ENCODE measurements around the gene SLC35D1. TPM values are rescaled to one million over a fixed set of nuclear protein-coding genes. Genes with fewer than 3 reads are reported as not detected.
A peak's percentile ranks its signal among the peaks of the same experiment; 100 is the strongest.

The SLC35D1 gene
- total RNA-seq, 2 experiments from 2014 or later = 11.2 to 11.4 TPM

DNA sequence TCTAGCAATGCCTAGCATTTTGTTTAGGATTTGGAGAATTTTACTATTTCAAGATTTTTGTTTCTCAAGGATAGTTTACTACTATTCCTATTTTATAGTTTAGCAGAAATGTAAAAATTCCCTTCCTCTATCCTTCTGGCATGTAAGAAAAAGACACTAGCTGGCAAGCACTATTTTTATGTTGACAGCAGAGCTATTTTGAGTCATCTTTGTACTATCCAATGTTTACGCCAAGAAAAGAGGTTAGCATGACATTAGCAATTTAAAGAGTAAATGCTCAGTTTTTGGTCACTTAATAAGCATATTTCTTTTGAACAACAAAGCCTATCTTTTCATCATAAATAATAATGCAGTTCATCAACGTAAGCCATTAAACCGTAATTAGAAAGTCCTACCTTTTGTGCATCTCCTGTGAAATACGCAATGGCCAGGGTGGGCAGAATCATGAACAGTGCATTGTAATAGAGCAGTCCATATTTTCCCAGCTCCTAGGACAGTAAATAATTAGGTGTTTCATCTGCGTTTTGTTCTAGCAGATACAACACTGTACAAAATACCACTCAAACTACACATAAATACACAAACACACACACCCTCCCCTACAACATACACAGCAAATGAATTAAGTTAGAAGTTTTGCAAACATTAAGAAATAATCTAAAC lies 12.0 kb downstream of the SLC35D1 start:
- Mint-ChIP-seq H3K27ac (no peak overlapping the region), H3K36me3 (ENCODE audit: low read depth) (peaks cover 77% of the 10 kb centered on the region), H3K4me3 (no peak overlapping the region), H3K4me1 (ENCODE audit: low read depth) (peaks cover 4% of the 10 kb centered on the region), H3K9me3 (ENCODE audit: insufficient read depth) (no peaks in the 10 kb centered on the region), H3K27me3 (ENCODE audit: low read depth) (no peaks in the 10 kb centered on the region)
- ATAC-seq = no peak
- ChIA-PET POLR2A (no interaction called here), CTCF (interaction anchor here (1.0 kb wide), 1 partner anchor 87 kb away, joined by 3 read pairs; no protein-coding TSS in a partner anchor)
- DNase-seq = no peak

DNA sequence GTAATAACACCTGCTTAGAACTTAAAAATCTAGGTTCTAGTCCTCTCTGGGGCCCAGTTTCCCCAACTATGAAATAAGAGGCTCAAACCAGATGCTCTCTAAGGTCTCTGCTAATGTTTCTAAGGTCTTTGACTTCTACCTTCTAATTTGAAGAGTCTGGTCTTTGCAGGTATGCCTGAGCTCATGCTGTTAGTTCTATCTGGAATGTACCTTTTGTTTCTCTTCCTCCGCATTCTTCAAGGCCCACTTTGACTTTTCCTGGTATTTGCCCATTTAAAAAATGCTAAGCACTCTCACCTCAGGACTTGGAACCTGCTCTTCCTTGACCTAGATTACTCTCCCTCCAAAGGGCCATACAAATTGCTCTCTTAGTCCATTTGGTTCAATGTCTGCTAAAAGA lies 13.5 kb downstream of the SLC35D1 start:
- Mint-ChIP-seq H3K36me3 (ENCODE audit: low read depth) (peaks cover 83% of the 10 kb centered on the region), H3K9me3 (ENCODE audit: insufficient read depth) (peaks cover 7% of the 10 kb centered on the region), H3K27me3 (ENCODE audit: low read depth) (no peaks in the 10 kb centered on the region), H3K27ac (no peak overlapping the region), H3K4me3 (no peak overlapping the region), H3K4me1 (ENCODE audit: low read depth) (peaks cover 11% of the 10 kb centered on the region)
- DNase-seq = no peak
- ChIA-PET POLR2A (no interaction called here), CTCF (no interaction called here)
- no peak for ATAC-seq

DNA sequence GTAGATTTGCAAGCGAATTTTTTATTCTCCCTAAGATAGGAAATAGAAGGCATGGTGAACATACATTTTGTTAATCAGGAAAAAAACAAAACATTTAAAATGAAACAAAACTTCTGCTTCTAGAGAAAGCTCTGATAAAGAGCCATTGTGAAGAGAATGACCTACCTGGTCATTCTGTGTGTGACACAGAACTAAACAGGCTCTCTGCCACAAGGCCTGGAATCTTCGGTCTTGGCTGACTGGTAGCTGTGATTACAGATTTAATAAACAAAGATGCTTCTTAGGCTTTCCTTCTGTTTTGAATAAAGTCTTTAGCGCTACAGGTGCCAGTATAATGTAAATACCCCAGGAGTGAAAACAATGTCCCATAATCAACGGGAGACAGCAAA lies 22.1 kb downstream of the SLC35D1 start:
- Mint-ChIP-seq H3K27ac (no peak overlapping the region), H3K36me3 (ENCODE audit: low read depth) (peaks cover 50% of the 10 kb centered on the region), H3K27me3 (ENCODE audit: low read depth) (no peaks in the 10 kb centered on the region), H3K4me3 (no peak overlapping the region), H3K4me1 (ENCODE audit: low read depth) (peaks cover 5% of the 10 kb centered on the region), H3K9me3 (ENCODE audit: insufficient read depth) (peaks cover 6% of the 10 kb centered on the region)
- DNase-seq (no peak), ATAC-seq (no peak)
- POLR2A ChIA-PET = interaction anchor here (0.6 to 1.6 kb wide), 2 partner anchors 21 to 652 kb away, joined by 3 to 5 read pairs; partner anchors contain the start of gene SLC35D1
- CTCF ChIA-PET = no interaction called here

DNA sequence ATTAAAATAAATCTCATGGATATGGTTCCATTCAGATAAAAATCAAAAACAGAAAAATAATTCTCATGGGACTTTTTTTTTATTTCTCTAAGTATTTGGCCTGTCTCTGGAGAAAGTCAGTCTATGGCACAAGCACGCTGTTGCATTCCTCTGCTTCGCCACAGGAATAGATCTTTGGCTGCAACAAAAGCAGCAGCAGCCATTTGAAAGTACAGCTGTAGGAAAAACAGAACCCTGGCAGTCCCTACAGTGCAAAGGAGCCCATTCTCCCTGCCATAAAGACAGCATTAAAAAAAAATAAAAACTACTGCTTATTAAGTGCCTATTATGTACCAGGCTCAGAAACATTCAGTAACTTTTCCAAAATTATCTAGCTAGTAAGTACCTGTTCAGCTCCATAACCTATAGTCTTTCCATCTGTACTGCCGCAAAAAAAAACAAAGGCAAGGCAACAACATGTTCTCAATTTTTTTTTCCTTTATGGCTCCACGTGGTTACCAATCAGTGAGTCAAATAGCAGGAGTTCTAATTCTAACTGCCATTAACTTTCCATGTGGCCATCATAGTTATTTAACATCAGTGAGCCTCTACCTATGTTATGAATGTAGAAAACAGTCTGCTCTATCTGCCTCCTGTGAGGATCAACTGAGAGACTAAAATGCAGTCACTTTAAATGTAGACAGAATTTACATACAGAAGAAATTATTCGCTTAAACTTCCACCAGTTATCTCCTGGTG lies 22.7 kb downstream of the SLC35D1 start:
- Mint-ChIP-seq H3K36me3 (ENCODE audit: low read depth) (peaks cover 47% of the 10 kb centered on the region), H3K27ac (no peak overlapping the region), H3K9me3 (ENCODE audit: insufficient read depth) (peaks cover under 1% of the 10 kb centered on the region), H3K27me3 (ENCODE audit: low read depth) (no peaks in the 10 kb centered on the region), H3K4me1 (ENCODE audit: low read depth) (no peaks in the 10 kb centered on the region), H3K4me3 (no peak overlapping the region)
- ChIA-PET POLR2A (interaction anchor here (0.6 to 1.6 kb wide), 2 partner anchors 22 to 653 kb away, joined by 3 to 5 read pairs; partner anchors contain the start of gene SLC35D1), CTCF (no interaction called here)
- ATAC-seq = no peak
- no peak for DNase-seq

DNA sequence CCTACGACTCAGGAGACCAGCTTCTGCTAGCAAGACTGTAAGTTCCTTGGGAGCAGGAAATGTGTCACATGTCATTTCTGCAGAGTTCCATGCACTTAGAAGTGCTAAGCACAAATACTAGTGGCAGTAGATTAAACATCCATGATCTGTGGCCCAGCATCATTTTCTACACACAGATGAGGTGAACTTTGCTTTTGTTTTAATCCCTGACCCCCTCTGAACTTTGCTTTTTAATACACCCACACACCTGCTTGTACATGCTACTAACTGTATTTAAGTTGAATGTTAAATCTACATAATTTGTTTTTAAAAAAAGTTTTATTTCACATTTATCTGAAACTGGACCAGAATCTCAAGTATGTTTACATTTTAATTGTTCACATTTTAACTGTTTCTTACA lies 24.5 kb downstream of the SLC35D1 start:
- Mint-ChIP-seq H3K4me1 (ENCODE audit: low read depth) (no peaks in the 10 kb centered on the region), H3K36me3 (ENCODE audit: low read depth) (peaks cover 38% of the 10 kb centered on the region), H3K27ac (no peak overlapping the region), H3K9me3 (ENCODE audit: insufficient read depth) (no peaks in the 10 kb centered on the region), H3K4me3 (no peak overlapping the region), H3K27me3 (ENCODE audit: low read depth) (no peaks in the 10 kb centered on the region)
- ATAC-seq = no peak
- ChIA-PET CTCF (interaction anchor here (0.7 to 1.5 kb wide), 2 partner anchors 9 to 25 kb away, joined by 3 to 6 read pairs; no protein-coding TSS in a partner anchor), POLR2A (no interaction called here)
- no peak for DNase-seq

DNA sequence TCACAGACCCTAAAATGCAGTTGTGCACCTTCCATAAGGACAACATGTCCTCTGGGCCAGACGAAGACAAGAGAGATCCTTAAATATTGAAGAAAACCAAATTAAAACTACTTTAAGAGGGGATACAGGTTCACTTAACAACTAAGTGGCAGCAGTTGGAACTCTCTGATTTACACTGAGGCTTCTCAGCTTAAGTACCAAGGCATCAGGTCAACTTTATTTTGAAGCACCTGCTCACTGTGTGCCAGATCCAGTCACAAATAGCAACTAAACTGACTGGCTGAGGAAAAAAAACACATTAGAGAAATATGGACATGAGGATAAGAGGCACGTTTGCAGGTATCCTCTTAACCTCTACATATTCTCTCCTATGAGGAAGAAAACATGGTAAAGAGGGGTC lies 33.2 kb downstream of the SLC35D1 start:
- ChIA-PET POLR2A (no interaction called here), CTCF (interaction anchor here (2.0 kb wide), 1 partner anchor 25 kb away, joined by 9 read pairs; no protein-coding TSS in a partner anchor)
- Mint-ChIP-seq H3K4me1 (ENCODE audit: low read depth) (no peaks in the 10 kb centered on the region), H3K27ac (no peak overlapping the region), H3K27me3 (ENCODE audit: low read depth) (no peaks in the 10 kb centered on the region), H3K9me3 (ENCODE audit: insufficient read depth) (no peaks in the 10 kb centered on the region), H3K36me3 (ENCODE audit: low read depth) (peaks cover 39% of the 10 kb centered on the region), H3K4me3 (no peak overlapping the region)
- ATAC-seq (no peak), DNase-seq (no peak)

DNA sequence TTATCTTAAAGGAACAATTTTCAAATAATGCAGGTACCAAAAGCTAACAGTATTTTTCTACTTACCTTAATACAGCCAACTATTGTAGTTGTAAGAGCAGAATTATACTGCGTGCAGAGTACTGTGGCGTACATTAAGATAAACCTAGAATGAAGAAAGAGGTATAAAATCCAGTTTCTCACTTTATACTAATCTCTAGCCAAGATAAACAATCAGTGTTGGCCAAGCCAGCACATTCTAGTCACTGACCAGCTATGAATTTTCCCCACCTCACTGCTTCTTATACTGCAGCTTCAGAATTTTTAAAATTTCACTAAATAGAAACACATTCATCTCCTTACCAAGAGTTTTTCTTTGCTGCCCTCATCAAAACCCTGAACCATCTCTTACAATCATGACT lies 33.6 kb downstream of the SLC35D1 start:
- H3K4me1 Mint-ChIP-seq (ENCODE audit: low read depth) = no peaks in the 10 kb centered on the region
- no peak overlapping the region for H3K27ac Mint-ChIP-seq
- ATAC-seq (no peak), DNase-seq (no peak)
- H3K36me3 Mint-ChIP-seq (ENCODE audit: low read depth) = peaks cover 40% of the 10 kb centered on the region
- ChIA-PET CTCF (interaction anchor here (0.7 to 2.0 kb wide), 5 partner anchors 8 to 193 kb away, joined by 3 to 9 read pairs (median 6); no protein-coding TSS in a partner anchor), POLR2A (no interaction called here)
- no peaks in the 10 kb centered on the region for H3K9me3 Mint-ChIP-seq (ENCODE audit: insufficient read depth)
- H3K27me3 Mint-ChIP-seq (ENCODE audit: low read depth) = no peaks in the 10 kb centered on the region
- H3K4me3 Mint-ChIP-seq = no peak overlapping the region

DNA sequence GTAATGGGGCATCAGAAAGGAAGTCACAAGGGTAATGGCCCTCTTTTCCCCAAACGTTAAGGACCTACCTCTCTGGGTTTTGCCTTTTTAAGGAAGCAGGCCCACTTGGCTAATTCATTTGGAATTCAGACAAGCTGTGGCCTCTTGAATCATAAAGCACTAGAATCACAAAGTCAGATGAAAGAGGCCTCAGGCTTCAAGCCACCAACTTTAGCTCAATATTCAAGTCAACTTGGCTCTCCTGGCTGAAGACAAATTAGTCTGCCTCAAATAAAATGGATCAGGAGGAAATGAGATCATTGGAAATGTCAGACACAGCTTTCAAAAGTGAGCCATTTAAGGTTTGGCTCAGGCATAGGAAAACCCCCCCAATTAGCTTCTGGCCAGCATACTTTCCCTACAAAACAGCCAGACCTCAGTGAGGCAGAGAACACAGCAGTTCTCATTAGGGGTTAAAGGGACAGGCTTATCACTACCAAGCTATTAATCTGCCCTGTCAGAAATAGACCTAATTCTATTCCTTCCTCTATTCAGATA lies 34.3 kb downstream of the SLC35D1 start:
- H3K27ac Mint-ChIP-seq = no peak overlapping the region
- ChIA-PET CTCF (interaction anchor here (0.7 to 2.0 kb wide), 5 partner anchors 9 to 194 kb away, joined by 3 to 9 read pairs (median 6); no protein-coding TSS in a partner anchor), POLR2A (no interaction called here)
- peaks cover 37% of the 10 kb centered on the region for H3K36me3 Mint-ChIP-seq (ENCODE audit: low read depth)
- DNase-seq = no peak
- no peak for ATAC-seq
- H3K4me1 Mint-ChIP-seq (ENCODE audit: low read depth) = no peaks in the 10 kb centered on the region
- H3K4me3 Mint-ChIP-seq = no peak overlapping the region
- H3K9me3 Mint-ChIP-seq (ENCODE audit: insufficient read depth) = no peaks in the 10 kb centered on the region
- no peaks in the 10 kb centered on the region for H3K27me3 Mint-ChIP-seq (ENCODE audit: low read depth)

DNA sequence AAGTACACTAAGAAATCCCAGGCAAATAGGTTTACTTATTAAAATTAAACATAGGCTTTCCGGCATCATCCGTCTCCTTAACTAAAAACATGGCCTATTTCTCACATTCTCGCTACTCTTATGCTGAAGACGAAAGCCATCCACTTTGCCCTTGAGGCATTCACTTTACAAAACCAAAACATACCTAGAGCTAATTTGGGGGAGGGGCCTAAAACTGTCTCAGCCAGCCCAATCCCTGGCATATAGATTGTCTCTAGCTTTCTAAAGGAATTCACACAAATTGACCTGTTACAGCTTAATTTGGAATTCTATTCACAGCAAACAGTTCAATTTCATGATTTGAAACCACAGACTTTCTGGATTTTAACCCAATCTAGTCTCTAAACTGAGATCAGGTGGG lies 34.8 kb downstream of the SLC35D1 start:
- ChIA-PET CTCF (interaction anchor here (1.3 to 2.0 kb wide), 3 partner anchors 23 to 130 kb away, joined by 3 to 9 read pairs (median 8); no protein-coding TSS in a partner anchor), POLR2A (no interaction called here)
- no peak for ATAC-seq

DNA sequence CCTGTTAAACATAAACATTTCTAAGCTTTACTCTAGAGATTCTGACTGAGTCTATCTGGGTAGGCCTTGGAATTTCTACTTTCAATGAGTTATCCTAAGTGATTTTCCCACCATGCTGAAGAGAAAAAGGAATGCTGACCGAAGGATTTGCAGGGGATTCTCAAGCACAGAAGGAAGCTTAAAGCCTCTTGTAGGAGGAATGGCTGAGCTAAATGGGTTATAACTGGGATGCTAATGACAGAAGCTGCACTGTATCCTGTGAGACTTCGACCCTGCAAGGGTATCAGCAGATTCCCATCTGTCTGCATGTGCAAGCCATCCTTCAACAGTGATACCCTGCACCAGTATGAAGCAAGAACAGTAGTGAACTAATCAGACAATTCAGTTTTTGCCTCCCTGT lies 35.4 kb downstream of the SLC35D1 start:
- Mint-ChIP-seq H3K4me1 (ENCODE audit: low read depth) (peaks cover under 1% of the 10 kb centered on the region), H3K27me3 (ENCODE audit: low read depth) (no peaks in the 10 kb centered on the region), H3K27ac (no peak overlapping the region), H3K9me3 (ENCODE audit: insufficient read depth) (no peaks in the 10 kb centered on the region), H3K36me3 (ENCODE audit: low read depth) (peaks cover 42% of the 10 kb centered on the region), H3K4me3 (no peak overlapping the region)
- POLR2A ChIA-PET = no interaction called here
- ATAC-seq (no peak), DNase-seq (no peak)
- CTCF ChIA-PET = interaction anchor here (1.3 to 2.0 kb wide), 2 partner anchors 42 to 130 kb away, joined by 3 to 8 read pairs; no protein-coding TSS in a partner anchor

More for the DNA sequence above, 34.8 kb downstream of the SLC35D1 start:
- H3K36me3 Mint-ChIP-seq (ENCODE audit: low read depth) = peaks cover 37% of the 10 kb centered on the region
- H3K27ac Mint-ChIP-seq = no peak overlapping the region
- no peaks in the 10 kb centered on the region for H3K9me3 Mint-ChIP-seq (ENCODE audit: insufficient read depth)
- H3K27me3 Mint-ChIP-seq (ENCODE audit: low read depth) = no peaks in the 10 kb centered on the region
- H3K4me3 Mint-ChIP-seq = no peak overlapping the region
- no peak for DNase-seq
- H3K4me1 Mint-ChIP-seq (ENCODE audit: low read depth) = no peaks in the 10 kb centered on the region

DNA sequence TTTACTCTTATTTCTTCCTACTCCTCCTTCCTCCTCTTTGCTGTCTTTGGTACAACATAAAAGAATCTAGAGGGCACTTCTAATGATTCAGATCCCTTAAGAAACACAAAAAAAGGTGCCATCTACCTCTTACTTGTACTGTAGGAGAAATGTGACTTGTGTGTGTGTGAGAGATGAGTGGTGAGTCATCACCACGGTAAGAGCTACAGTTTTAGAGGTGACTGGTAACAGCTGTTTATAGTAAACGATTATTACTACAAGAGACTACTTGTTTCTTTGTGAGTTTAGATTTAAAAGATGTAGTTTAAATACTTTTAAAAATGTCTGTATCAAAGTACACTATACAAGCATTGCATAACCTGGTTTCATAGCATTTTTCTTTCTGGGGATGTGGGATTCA lies 40.4 kb downstream of the SLC35D1 start:
- Mint-ChIP-seq H3K9me3 (ENCODE audit: insufficient read depth) (no peaks in the 10 kb centered on the region), H3K27me3 (ENCODE audit: low read depth) (no peaks in the 10 kb centered on the region), H3K36me3 (ENCODE audit: low read depth) (peaks cover 45% of the 10 kb centered on the region), H3K4me3 (no peak overlapping the region), H3K27ac (no peak overlapping the region), H3K4me1 (ENCODE audit: low read depth) (peaks cover 2% of the 10 kb centered on the region)
- ChIA-PET POLR2A (no interaction called here), CTCF (interaction anchor here (0.9 to 3.5 kb wide), 4 partner anchors 17 to 198 kb away, joined by 3 to 16 read pairs (median 6); no protein-coding TSS in a partner anchor)
- ATAC-seq (peak; percentile 36), DNase-seq (no peak)

DNA sequence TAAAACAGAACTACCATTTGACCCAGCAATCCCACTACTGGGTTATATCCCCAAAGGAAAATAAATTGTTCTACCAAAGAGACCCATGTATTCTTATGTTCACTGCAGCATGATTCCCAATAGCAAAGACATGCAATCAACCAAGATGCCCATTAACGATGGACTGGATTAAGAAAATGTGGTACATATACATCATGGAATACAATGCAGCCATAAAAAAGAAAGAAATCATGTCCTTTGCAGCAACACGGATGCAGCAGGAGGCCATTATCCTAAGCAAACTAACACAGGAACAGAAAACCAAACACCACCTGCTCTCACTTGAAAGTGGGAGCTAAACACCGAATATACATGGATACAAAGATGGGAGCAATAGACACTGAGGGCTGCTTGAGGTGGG lies 44.2 kb downstream of the SLC35D1 start:
- ChIA-PET POLR2A (no interaction called here), CTCF (no interaction called here)
- H3K4me3 Mint-ChIP-seq = no peak overlapping the region
- no peak overlapping the region for H3K27ac Mint-ChIP-seq
- no peaks in the 10 kb centered on the region for H3K27me3 Mint-ChIP-seq (ENCODE audit: low read depth)
- no peak for ATAC-seq
- peaks cover 44% of the 10 kb centered on the region for H3K36me3 Mint-ChIP-seq (ENCODE audit: low read depth)
- H3K4me1 Mint-ChIP-seq (ENCODE audit: low read depth) = peaks cover 2% of the 10 kb centered on the region
- no peak for DNase-seq
- H3K9me3 Mint-ChIP-seq (ENCODE audit: insufficient read depth) = no peaks in the 10 kb centered on the region

All from activated CD8-positive, alpha-beta T cell treated with anti-CD3 and anti-CD28 coated beads, Interleukin-2, amount 10 ng/mL, durations not matched to agents 7 days and 5 days (primary cell).